Measurements from ENCODE around the gene MPHOSPH9. TPM values are rescaled to one million over a fixed set of nuclear protein-coding genes. Genes with fewer than 3 reads are reported as not detected.
A peak's percentile ranks its signal among the peaks of the same experiment; 100 is the strongest.

The MPHOSPH9 gene
- total and polyA plus RNA-seq, 2 of the 4 experiments (the other 2 are of a cell fraction), result 7.6 to 17.0 TPM

DNA sequence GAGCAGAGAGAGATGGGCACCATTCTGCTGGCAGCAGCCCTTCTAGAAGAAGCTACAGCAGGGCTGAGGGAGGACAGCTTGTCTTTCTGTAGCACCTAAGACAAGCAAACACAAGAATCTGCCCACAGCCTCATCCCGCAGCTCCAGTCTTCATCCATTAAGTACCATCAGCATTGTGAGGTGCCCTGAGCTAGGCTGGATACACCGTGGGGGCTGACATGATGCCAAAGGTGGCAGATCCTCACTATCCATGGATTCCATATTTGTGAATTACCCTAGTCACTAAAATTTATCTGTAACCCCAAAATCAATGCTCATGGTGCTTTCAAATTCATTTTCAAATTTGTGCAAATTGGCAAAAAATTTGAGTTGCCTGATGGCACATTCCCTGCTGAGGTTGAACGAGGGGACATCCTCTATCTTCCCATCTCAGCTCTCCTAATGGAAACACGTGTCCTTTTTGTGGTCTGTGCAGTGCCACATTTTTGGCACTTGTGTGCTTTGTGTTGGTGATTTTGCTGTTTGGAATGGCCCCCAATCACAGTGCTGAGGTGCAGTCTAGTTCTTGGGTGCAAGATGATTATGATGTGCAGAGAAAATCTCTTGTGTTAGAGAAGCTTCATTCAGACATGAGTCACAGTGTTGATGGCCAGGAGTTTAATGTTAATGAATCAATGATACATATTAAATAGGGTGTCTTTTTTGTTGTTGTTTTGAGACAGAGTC, 89.0 kb downstream of the MPHOSPH9 start:
- no peak for ATAC-seq (ENCODE audit: low read depth)
- no peak for DNase-seq
- peaks cover 30 to 62% of the 10 kb centered on the region in 2 experiments for H3K79me1 ChIP-seq (ENCODE audit: low read depth in 1 of 2, low read length in 2 of 2)
- in situ Hi-C loops (cut with MboI; ENCODE audit: low sequenced_read_pairs), result loop anchor here (10.0 kb wide), 1 partner anchor 159 kb away; the partner anchor contains the start of gene ARL6IP4
- no peak overlapping the region for H4K91ac ChIP-seq (ENCODE audit: insufficient read depth, low read depth, low read length)
- H3K4me1 ChIP-seq (ENCODE audit: control insufficient read depth, insufficient read depth, low read length), result peaks cover 33% of the 10 kb centered on the region
- peaks cover 18% of the 10 kb centered on the region for H4K20me1 ChIP-seq (ENCODE audit: insufficient read depth, low read length)
- peaks cover 18% of the 10 kb centered on the region for H3K9me1 ChIP-seq (ENCODE audit: insufficient read depth, low read length)
- no peak overlapping the region for H3K4me2 ChIP-seq (ENCODE audit: low read depth, low read length)
- intact Hi-C loops (cut with micrococcal nuclease), result no loop called here
- no peak overlapping the region for H2BK120ac ChIP-seq (ENCODE audit: low read depth, low read length)
- no peak overlapping the region for H3K9ac ChIP-seq (ENCODE audit: low read depth, low read length)
- POLR2A ChIA-PET (ENCODE audit: unreplicated experiment), result interaction anchor here (0.6 kb wide), 1 partner anchor 89 kb away, joined by 3 read pairs; the partner anchor contains the start of gene MTRFR
- H2AK5ac ChIP-seq (ENCODE audit: low read depth, low read length), result peak overlapping the region; percentile 55; the same call in 1 of the 2 replicates
- no peak overlapping the region for H4K8ac ChIP-seq (ENCODE audit: low read depth in 2 of 2, low read length in 2 of 2)
- H3K18ac ChIP-seq (ENCODE audit: low read depth, low read length), result no peak overlapping the region
- no peak overlapping the region for H2BK5ac ChIP-seq (ENCODE audit: low read depth, low read length, poor library complexity, severe bottlenecking)
- no peak overlapping the region for H3K14ac ChIP-seq (replicated peaks; ENCODE audit: low read depth, low read length)
- no peak overlapping the region for H2AK9ac ChIP-seq (replicated peaks; ENCODE audit: low read depth, low read length, poor library complexity)
- H2AFZ ChIP-seq (replicated peaks; ENCODE audit: low read length, poor library complexity), result no peak overlapping the region
- no peak overlapping the region for H3K56ac ChIP-seq (ENCODE audit: extremely low read depth, insufficient read depth, low read length)
- H3K9me3 ChIP-seq (ENCODE audit: control insufficient read depth, insufficient read depth, low read length), result no peaks in the 10 kb centered on the region
- H3K4ac ChIP-seq (ENCODE audit: low read depth, low read length), result no peak overlapping the region
- WGBS, 2 experiments (ENCODE audit: extremely low coverage in 2 of 2, insufficient read length in 1 of 2), result no CpG with 5 or more reads among the region's 4 CpGs
- H3K36me3 ChIP-seq (ENCODE audit: control insufficient read depth, insufficient read depth, low read length), result peaks cover 4% of the 10 kb centered on the region; the same call in 1 of the 2 replicates
- no peak overlapping the region for H4K5ac ChIP-seq (ENCODE audit: low read depth, low read length)
- no peak overlapping the region for H3K23ac ChIP-seq (ENCODE audit: low read depth, low read length)
- H3K27ac ChIP-seq (ENCODE audit: insufficient read depth, low read length), result no peak overlapping the region
- no peak overlapping the region for H2BK15ac ChIP-seq (ENCODE audit: low read depth, low read length)
- no peak overlapping the region for H2BK20ac ChIP-seq (ENCODE audit: low read depth, low read length)
- dilution Hi-C loops (cut with HindIII; ENCODE audit: low sequenced_read_pairs, unreplicated experiment), result no loop called here
- no peak for TF ChIP-seq BHLHE40 (IDR thresholded peaks at IDR 0.05; ENCODE audit: low read depth, low read length)
- no peak for TF ChIP-seq CEBPB (IDR thresholded peaks at IDR 0.05; ENCODE audit: low read depth, low read length)
- no peak for TF ChIP-seq MAZ (IDR thresholded peaks at IDR 0.05; ENCODE audit: borderline replicate concordance, low read depth, low read length)
- TF ChIP-seq RAD21 (IDR thresholded peaks at IDR 0.05; ENCODE audit: low read length), result no peak
- no peak for TF ChIP-seq ELK1 (IDR thresholded peaks at IDR 0.05; ENCODE audit: borderline replicate concordance, low read depth, low read length)
- no peak for TF ChIP-seq USF2 (IDR thresholded peaks at IDR 0.05; ENCODE audit: low read depth, low read length)
- TF ChIP-seq FOS (IDR thresholded peaks at IDR 0.05; ENCODE audit: low read depth, low read length), result no peak
- TF ChIP-seq MXI1 (IDR thresholded peaks at IDR 0.05; ENCODE audit: borderline replicate concordance, low read depth, low read length), result no peak
- no peak for TF ChIP-seq POLR2A (IDR thresholded peaks at IDR 0.05; ENCODE audit: low read depth, low read length)
- no peak for TF ChIP-seq MAFK (IDR thresholded peaks at IDR 0.05; ENCODE audit: low read depth, low read length)
- TF ChIP-seq, protein P1, sequence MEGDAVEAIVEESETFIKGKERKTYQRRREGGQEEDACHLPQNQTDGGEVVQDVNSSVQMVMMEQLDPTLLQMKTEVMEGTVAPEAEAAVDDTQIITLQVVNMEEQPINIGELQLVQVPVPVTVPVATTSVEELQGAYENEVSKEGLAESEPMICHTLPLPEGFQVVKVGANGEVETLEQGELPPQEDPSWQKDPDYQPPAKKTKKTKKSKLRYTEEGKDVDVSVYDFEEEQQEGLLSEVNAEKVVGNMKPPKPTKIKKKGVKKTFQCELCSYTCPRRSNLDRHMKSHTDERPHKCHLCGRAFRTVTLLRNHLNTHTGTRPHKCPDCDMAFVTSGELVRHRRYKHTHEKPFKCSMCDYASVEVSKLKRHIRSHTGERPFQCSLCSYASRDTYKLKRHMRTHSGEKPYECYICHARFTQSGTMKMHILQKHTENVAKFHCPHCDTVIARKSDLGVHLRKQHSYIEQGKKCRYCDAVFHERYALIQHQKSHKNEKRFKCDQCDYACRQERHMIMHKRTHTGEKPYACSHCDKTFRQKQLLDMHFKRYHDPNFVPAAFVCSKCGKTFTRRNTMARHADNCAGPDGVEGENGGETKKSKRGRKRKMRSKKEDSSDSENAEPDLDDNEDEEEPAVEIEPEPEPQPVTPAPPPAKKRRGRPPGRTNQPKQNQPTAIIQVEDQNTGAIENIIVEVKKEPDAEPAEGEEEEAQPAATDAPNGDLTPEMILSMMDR (conservative IDR thresholded peaks at IDR 0.05; ENCODE audit: low read depth, low read length), result no peak
- TF ChIP-seq RCOR1 (IDR thresholded peaks at IDR 0.05; ENCODE audit: insufficient replicate concordance, low read length), result no peak
- no TSS peak for BruUV-seq (replicated peaks)
- no peaks in the 10 kb centered on the region for H3K27me3 ChIP-seq (ENCODE audit: control insufficient read depth, insufficient read depth, low read length)
- no peak overlapping the region for H3K4me3 ChIP-seq (ENCODE audit: insufficient read depth, low read depth, low read length)
- CTCF ChIA-PET, result interaction anchor here (1.1 kb wide), 1 partner anchor 18 kb away, joined by 3 read pairs; no protein-coding TSS in a partner anchor

All from IMR-90 (cell line).